Measurements from ENCODE around the gene SIDT2. TPM values are rescaled to one million over a fixed set of nuclear protein-coding genes. Genes with fewer than 3 reads are reported as not detected.
"Not testable (repeated sequence)": the region's sequence is repeated elsewhere in the genome, so short reads cannot be mapped to it uniquely, and the experiment has no call there.

SIDT2 gene
- total RNA-seq, 2 donors from 2014 or later, result 39.3 to 43.0 TPM

GRCh38 chr11:117205211-117205818, 26.8 kb downstream of the SIDT2 start:
- Histone ChIP-seq H3K9me3 (ENCODE audit: control insufficient read depth, low read length) (no peaks in the 10 kb centered on the region), H3K4me1 (ENCODE audit: control insufficient read depth, insufficient read depth, low read length) (peaks cover 3% of the 10 kb centered on the region), H3K27ac (ENCODE audit: low read depth, low read length) (no peak overlapping the region), H3K4me3 (ENCODE audit: low read length) (no peak overlapping the region), H3K27me3 (ENCODE audit: control insufficient read depth, insufficient read depth, low read length, poor library complexity, severe bottlenecking) (no peaks in the 10 kb centered on the region), H3K9ac (ENCODE audit: extremely low read depth, low read length, poor library complexity, severe bottlenecking) (no peak overlapping the region), H3K36me3 (ENCODE audit: control insufficient read depth, insufficient read depth, low read length) (peaks cover 44% of the 10 kb centered on the region)
- H3K4me1 Mint-ChIP-seq, result peaks cover 24% of the 10 kb centered on the region
- WGBS, 2 experiments (ENCODE audit: insufficient coverage in 1 of 2, insufficient read length in 1 of 2), result 95 to 100% methylated on average over 4 to 10 of the region's 11 CpGs
- peaks cover 35% of the 10 kb centered on the region for H3K36me3 Mint-ChIP-seq (ENCODE audit: low read depth)
- H3K9me3 Mint-ChIP-seq, result no peaks in the 10 kb centered on the region
- H3K4me3 Mint-ChIP-seq, result no peak overlapping the region
- H3K27ac Mint-ChIP-seq, result peak overlapping the region; percentile 61
- DNase-seq, result peak; percentile 58
- no peak for TF ChIP-seq CTCF (conservative IDR thresholded peaks at IDR 0.05)
- H3K27me3 Mint-ChIP-seq (ENCODE audit: insufficient read depth), result no peaks in the 10 kb centered on the region

- not testable (repeated sequence) for H3K9me3 Mint-ChIP-seq; H3K4me1 ChIP-seq (ENCODE audit: control insufficient read depth, insufficient read depth, low read length); H3K27ac Mint-ChIP-seq; H3K27me3 Mint-ChIP-seq (ENCODE audit: insufficient read depth); H3K4me3 Mint-ChIP-seq; H3K9me3 ChIP-seq (ENCODE audit: control insufficient read depth, low read length); H3K27ac ChIP-seq (ENCODE audit: low read depth, low read length); DNase-seq; H3K4me3 ChIP-seq (ENCODE audit: low read length); H3K27me3 ChIP-seq (ENCODE audit: control insufficient read depth, insufficient read depth, low read length, poor library complexity, severe bottlenecking); H3K9ac ChIP-seq (ENCODE audit: extremely low read depth, low read length, poor library complexity, severe bottlenecking)
- Mint-ChIP-seq H3K36me3 (ENCODE audit: low read depth) (peaks cover 40% of the 10 kb centered on the region), H3K4me1 (peaks cover 16% of the 10 kb centered on the region)
- H3K36me3 ChIP-seq (ENCODE audit: control insufficient read depth, insufficient read depth, low read length), result peaks cover 44% of the 10 kb centered on the region
- 92% methylated on average over 2 to 7 of the region's 8 CpGs for WGBS, 2 experiments (ENCODE audit: insufficient coverage in 1 of 2, insufficient read length in 1 of 2)
Measured at GRCh38 chr11:117206111-117206510, 27.6 kb downstream of the SIDT2 start.

DNA sequence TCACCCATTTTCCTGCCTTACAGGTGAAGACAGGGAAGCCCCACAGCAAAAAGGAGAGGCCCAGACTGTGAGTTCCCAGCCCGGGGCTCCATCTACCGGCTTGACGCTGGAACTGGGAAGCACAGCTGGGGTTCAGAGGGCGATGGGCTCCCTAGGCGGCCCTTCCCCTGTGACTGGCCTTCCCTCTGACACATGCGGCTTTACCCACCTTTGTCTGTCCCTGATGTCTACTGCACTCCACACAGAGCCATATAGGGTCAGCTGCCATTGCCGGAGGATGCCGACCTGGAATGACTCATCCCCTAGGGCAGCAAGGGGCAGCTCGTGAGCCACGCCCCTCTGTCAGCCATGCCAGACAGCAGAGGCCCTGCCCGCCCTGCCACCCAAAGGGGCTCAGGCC, 28.3 kb downstream of the SIDT2 start:
- H3K9me3 ChIP-seq (ENCODE audit: control insufficient read depth, low read length); H3K9ac ChIP-seq (ENCODE audit: extremely low read depth, low read length, poor library complexity, severe bottlenecking); H3K27me3 ChIP-seq (ENCODE audit: control insufficient read depth, insufficient read depth, low read length, poor library complexity, severe bottlenecking); H3K4me3 Mint-ChIP-seq; H3K4me3 ChIP-seq (ENCODE audit: low read length); H3K4me1 ChIP-seq (ENCODE audit: control insufficient read depth, insufficient read depth, low read length); H3K27ac ChIP-seq (ENCODE audit: low read depth, low read length); H3K9me3 Mint-ChIP-seq; H3K27ac Mint-ChIP-seq; H3K27me3 Mint-ChIP-seq (ENCODE audit: insufficient read depth): not testable (repeated sequence)
- peak; percentile 78 for DNase-seq
- H3K36me3 ChIP-seq (ENCODE audit: control insufficient read depth, insufficient read depth, low read length), result peaks cover 37% of the 10 kb centered on the region
- TF ChIP-seq CTCF (conservative IDR thresholded peaks at IDR 0.05), result peak; percentile 34
- 96% methylated on average over 5 of the region's 11 CpGs; no CpG with 5 or more reads in 1 of the 2 experiments for WGBS, 2 experiments (ENCODE audit: insufficient coverage in 1 of 2, insufficient read length in 1 of 2)
- H3K36me3 Mint-ChIP-seq (ENCODE audit: low read depth), result peaks cover 45% of the 10 kb centered on the region
- peaks cover 14% of the 10 kb centered on the region for H3K4me1 Mint-ChIP-seq

DNA sequence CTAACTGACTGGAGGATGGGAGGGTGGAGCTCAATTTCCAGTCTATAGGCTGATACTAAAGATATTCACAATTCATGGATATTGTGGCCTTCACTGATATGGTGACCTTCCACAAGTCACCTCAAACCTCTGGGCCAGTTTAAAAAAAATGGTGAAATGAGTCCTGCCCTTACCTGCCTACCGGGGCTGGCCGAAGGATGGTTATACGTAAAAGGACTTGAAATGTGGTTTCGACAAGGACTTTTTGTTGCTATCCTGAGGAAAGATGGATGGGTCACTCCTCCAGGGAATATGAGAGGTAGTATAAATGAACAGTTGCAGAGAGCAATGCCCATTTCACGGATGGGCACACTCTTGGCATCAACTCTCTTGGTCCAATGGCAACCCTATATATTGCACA, 28.9 kb downstream of the SIDT2 start:
- not testable (repeated sequence) for H3K27me3 ChIP-seq (ENCODE audit: control insufficient read depth, insufficient read depth, low read length, poor library complexity, severe bottlenecking); H3K4me3 ChIP-seq (ENCODE audit: low read length); H3K4me3 Mint-ChIP-seq; H3K27ac ChIP-seq (ENCODE audit: low read depth, low read length); H3K9me3 ChIP-seq (ENCODE audit: control insufficient read depth, low read length); H3K9me3 Mint-ChIP-seq; H3K27me3 Mint-ChIP-seq (ENCODE audit: insufficient read depth); H3K9ac ChIP-seq (ENCODE audit: extremely low read depth, low read length, poor library complexity, severe bottlenecking); H3K27ac Mint-ChIP-seq; H3K4me1 ChIP-seq (ENCODE audit: control insufficient read depth, insufficient read depth, low read length); DNase-seq
- H3K36me3 Mint-ChIP-seq (ENCODE audit: low read depth), result peaks cover 45% of the 10 kb centered on the region
- peaks cover 33% of the 10 kb centered on the region for H3K36me3 ChIP-seq (ENCODE audit: control insufficient read depth, insufficient read depth, low read length)
- peaks cover 14% of the 10 kb centered on the region for H3K4me1 Mint-ChIP-seq
- WGBS, 2 experiments (ENCODE audit: insufficient coverage in 1 of 2, insufficient read length in 1 of 2), result 89 to 90% methylated on average over 4 to 5 of the region's 5 CpGs
